Skin epidermis (tissue), 12 donors: ENCODE measurements around the gene COL1A2.

Experiments used
- H3K27ac ChIP-seq, 21 experiments: fragments of 200-600 bp; sonication (generic) in 11 of 21; one replicate each; pipeline ENCODE4 v1.5.0; 2020; ENCODE audit warnings: mild to moderate bottlenecking in 3 of 21, inconsistent platforms in 2 of 21, moderate library complexity in 2 of 21
- H3K4me3 ChIP-seq, 7 experiments: fragments of 200-600 bp; sonication (generic) in 2 of 7; one replicate each; pipeline ENCODE4 v1.5.0; 2020; ENCODE audit warnings: inconsistent platforms in 2 of 7, mild to moderate bottlenecking in 2 of 7, moderate library complexity in 1 of 7

COL1A2 gene

GRCh38 chr7:94452239-94452638, 57.5 kb downstream of the COL1A2 start:
- Histone ChIP-seq H3K27ac (no peak overlapping the region), H3K4me3 (no peak overlapping the region)

DNA sequence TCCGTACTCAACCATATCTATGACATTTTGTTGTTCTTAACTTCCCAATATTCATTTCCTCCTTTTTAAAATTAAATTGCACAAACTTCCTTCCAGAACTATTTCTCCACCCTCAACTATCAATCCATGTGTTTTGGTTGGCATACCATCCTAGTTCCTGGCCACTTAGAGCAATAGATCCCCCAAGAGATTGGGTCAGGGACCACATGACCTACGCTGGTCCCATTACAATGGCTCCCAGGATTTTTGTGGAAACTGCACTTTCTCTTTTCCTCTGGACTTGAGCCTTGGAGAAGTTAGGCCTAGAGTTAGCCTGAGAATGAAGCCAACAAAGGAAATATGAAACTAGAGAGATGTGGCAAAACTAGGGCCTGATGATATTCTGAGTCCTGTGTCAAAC, 59.2 kb downstream of the COL1A2 start:
- H3K4me3 ChIP-seq, result no peak overlapping the region
- H3K27ac ChIP-seq, result no peak overlapping the region

- H3K27ac ChIP-seq, result no peak overlapping the region
- H3K4me3 ChIP-seq, result no peak overlapping the region
Observed at GRCh38 chr7:94458041-94458440, 63.3 kb downstream of the COL1A2 start.

DNA sequence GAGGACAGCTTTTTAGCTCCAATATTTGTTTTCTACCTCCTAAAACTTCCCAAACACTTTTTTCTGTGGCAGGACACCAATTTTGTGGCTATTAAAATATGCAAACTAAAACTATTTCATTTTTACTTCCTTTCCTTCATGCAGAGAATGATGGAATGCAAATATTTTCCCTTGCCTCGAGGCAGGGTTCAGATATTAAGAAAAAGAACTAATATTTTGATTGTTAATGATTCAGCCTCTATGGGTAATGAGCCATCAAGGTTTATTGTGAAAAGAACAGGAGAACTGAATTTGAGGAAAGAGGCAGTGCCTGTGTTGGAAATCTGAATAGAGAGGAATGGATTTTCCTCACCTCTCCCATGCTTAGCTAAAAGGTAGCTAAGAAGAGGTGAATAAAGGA, 71.8 kb downstream of the COL1A2 start:
- Histone ChIP-seq H3K4me3 (no peak overlapping the region), H3K27ac (no peak overlapping the region)

DNA sequence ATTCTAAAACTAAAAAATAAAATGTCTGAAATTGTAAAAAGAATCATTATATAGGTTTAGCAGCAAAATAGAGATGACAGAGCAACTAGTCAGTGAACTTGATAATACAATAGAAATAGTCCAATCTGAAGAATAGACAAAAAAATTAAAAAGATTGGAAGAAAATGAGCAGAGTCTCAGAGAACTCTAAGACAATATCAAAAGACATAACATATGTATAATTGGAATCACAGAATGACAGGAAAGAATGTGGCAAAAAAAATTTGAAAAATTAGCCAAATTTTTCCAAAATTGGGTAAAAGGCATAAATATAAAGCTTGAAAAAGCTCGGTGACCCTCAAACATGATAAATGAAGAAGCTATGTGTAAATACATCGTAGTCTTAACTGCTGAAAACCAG, 76.9 kb downstream of the COL1A2 start:
- H3K27ac ChIP-seq, result no peak overlapping the region
- H3K4me3 ChIP-seq, result no peak overlapping the region

GRCh38 chr7:94472608-94473007, 77.9 kb downstream of the COL1A2 start:
- Histone ChIP-seq H3K27ac (no peak overlapping the region), H3K4me3 (no peak overlapping the region)

GRCh38 chr7:94476251-94476840, 81.7 kb downstream of the COL1A2 start:
- H3K27ac ChIP-seq, result no peak overlapping the region
- no peak overlapping the region for H3K4me3 ChIP-seq

GRCh38 chr7:94477878-94478277, 83.2 kb downstream of the COL1A2 start:
- Histone ChIP-seq H3K4me3 (no peak overlapping the region), H3K27ac (no peak overlapping the region)

DNA sequence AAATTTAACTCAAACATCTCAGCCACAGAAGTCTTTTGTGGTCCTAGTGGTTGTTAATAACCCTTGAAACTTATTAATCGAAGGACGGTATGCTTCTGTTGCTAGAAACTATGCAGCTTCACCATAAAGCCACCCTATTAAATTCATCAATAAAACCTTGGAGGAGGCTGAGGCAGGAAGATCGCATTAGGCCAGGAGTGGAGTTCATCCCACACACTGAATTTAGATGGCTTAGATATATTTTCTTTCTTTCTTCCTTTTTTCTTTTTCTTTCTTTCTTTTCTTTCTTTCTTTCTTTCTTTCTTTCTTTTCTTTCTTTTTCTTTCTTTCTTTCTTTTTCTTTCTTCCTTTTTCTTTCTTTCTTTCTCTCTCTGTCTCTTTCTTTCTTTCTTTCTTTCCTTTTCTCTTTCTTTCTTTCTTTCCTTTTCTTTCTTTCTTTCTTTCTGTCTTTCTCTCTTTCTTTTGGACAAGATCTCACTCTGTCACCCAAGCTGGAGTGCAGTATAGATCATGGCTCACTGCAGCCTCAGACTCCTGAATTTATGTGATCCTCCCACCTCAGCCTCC, 84.0 kb downstream of the COL1A2 start:
- Histone ChIP-seq H3K4me3 (no peak overlapping the region), H3K27ac (no peak overlapping the region)
